Measurements from ENCODE around the gene PARK7. TPM values are rescaled to one million over a fixed set of nuclear protein-coding genes. Genes with fewer than 3 reads are reported as not detected.
"Not testable (repeated sequence)": the region's sequence is repeated elsewhere in the genome, so short reads cannot be mapped to it uniquely, and the experiment has no call there.

PARK7 gene
- total RNA-seq, 1 experiment from 2014 or later: 448 TPM

- ATAC-seq (no peak), DNase-seq (ENCODE audit: low read depth, low spot score) (no peak)
- BruUV-seq (replicated peaks): no TSS peak
- intact Hi-C loops (cut with micrococcal nuclease; ENCODE audit: unreplicated experiment): no loop called here
- no peaks in the 10 kb centered on the region for H3K9me3 ChIP-seq (ENCODE audit: control insufficient read depth, insufficient read depth, low read depth, low read length)
- no peaks in the 10 kb centered on the region for H3K27me3 ChIP-seq (ENCODE audit: control insufficient read depth, insufficient read depth, low read length)
- ChIA-PET CTCF (no interaction called here), POLR2A (interaction anchor here (0.6 kb wide), 1 partner anchor 9 kb away, joined by 3 read pairs; no protein-coding TSS in a partner anchor)
- no peak overlapping the region for H3K27ac ChIP-seq (ENCODE audit: low read length)
- no peak for TF ChIP-seq SIN3A (IDR thresholded peaks at IDR 0.05; ENCODE audit: borderline replicate concordance, insufficient read depth, low read depth, low read length)
- no peak for TF ChIP-seq TCF7L2 (IDR thresholded peaks at IDR 0.05; ENCODE audit: low read depth, low read length)
- no peak for TF ChIP-seq REST (IDR thresholded peaks at IDR 0.05; ENCODE audit: insufficient read depth in 1 of 2, low read depth in 2 of 2, low read length in 1 of 2)
- TF ChIP-seq CTCF (IDR thresholded peaks at IDR 0.05): no peak
- no peak for TF ChIP-seq POLR2AphosphoS5 (IDR thresholded peaks at IDR 0.05; ENCODE audit: low read depth, low read length)
- H3K36me3 ChIP-seq (ENCODE audit: control insufficient read depth, insufficient read depth, low read length): no peaks in the 10 kb centered on the region
- no peaks in the 10 kb centered on the region for H3K4me1 ChIP-seq (ENCODE audit: control insufficient read depth, insufficient read depth, low read length)
- in situ Hi-C loops (cut with HindIII; ENCODE audit: low pct_unique_long_range_greater_than_20kb, low sequenced_read_pairs): no loop called here
- no peak overlapping the region for H3K4me3 ChIP-seq (ENCODE audit: low read depth in 2 of 2, low read length in 2 of 2)
These were observed 39.7 kb upstream of the PARK7 start for GRCh38 chr1:7921796-7922195.

GRCh38 chr1:7922301-7922700 lies 39.2 kb upstream of the PARK7 start:
- H3K36me3 ChIP-seq (ENCODE audit: control insufficient read depth, insufficient read depth, low read length): no peaks in the 10 kb centered on the region
- ChIA-PET POLR2A (no interaction called here), CTCF (interaction anchor here (0.7 kb wide), 1 partner anchor 107 kb away, joined by 5 read pairs; no protein-coding TSS in a partner anchor)
- no TSS peak for BruUV-seq (replicated peaks)
- ATAC-seq: no peak
- no peak for TF ChIP-seq POLR2AphosphoS5 (IDR thresholded peaks at IDR 0.05; ENCODE audit: low read depth, low read length)
- TF ChIP-seq REST (IDR thresholded peaks at IDR 0.05; ENCODE audit: insufficient read depth in 1 of 2, low read depth in 2 of 2, low read length in 1 of 2): no peak
- TF ChIP-seq TCF7L2 (IDR thresholded peaks at IDR 0.05; ENCODE audit: low read depth, low read length): no peak
- no peak for TF ChIP-seq SIN3A (IDR thresholded peaks at IDR 0.05; ENCODE audit: borderline replicate concordance, insufficient read depth, low read depth, low read length)
- TF ChIP-seq CTCF (IDR thresholded peaks at IDR 0.05): no peak
- H3K4me1 ChIP-seq (ENCODE audit: control insufficient read depth, insufficient read depth, low read length): no peaks in the 10 kb centered on the region
- DNase-seq (ENCODE audit: low read depth, low spot score): no peak
- in situ Hi-C loops (cut with HindIII; ENCODE audit: low pct_unique_long_range_greater_than_20kb, low sequenced_read_pairs) (no loop called here), intact Hi-C loops (cut with micrococcal nuclease; ENCODE audit: unreplicated experiment) (no loop called here)
- no peaks in the 10 kb centered on the region for H3K9me3 ChIP-seq (ENCODE audit: control insufficient read depth, insufficient read depth, low read depth, low read length)
- no peaks in the 10 kb centered on the region for H3K27me3 ChIP-seq (ENCODE audit: control insufficient read depth, insufficient read depth, low read length)
- H3K27ac ChIP-seq (ENCODE audit: low read length): no peak overlapping the region
- H3K4me3 ChIP-seq (ENCODE audit: low read depth in 2 of 2, low read length in 2 of 2): no peak overlapping the region

GRCh38 chr1:7927061-7927460 lies 34.5 kb upstream of the PARK7 start:
- ATAC-seq; in situ Hi-C loops (cut with HindIII; ENCODE audit: low pct_unique_long_range_greater_than_20kb, low sequenced_read_pairs); H3K36me3 ChIP-seq (ENCODE audit: control insufficient read depth, insufficient read depth, low read length); BruUV-seq (replicated peaks); DNase-seq (ENCODE audit: low read depth, low spot score); CTCF ChIA-PET; H3K4me3 ChIP-seq (ENCODE audit: low read depth in 2 of 2, low read length in 2 of 2); intact Hi-C loops (cut with micrococcal nuclease; ENCODE audit: unreplicated experiment); H3K27me3 ChIP-seq (ENCODE audit: control insufficient read depth, insufficient read depth, low read length); H3K27ac ChIP-seq (ENCODE audit: low read length); H3K4me1 ChIP-seq (ENCODE audit: control insufficient read depth, insufficient read depth, low read length); H3K9me3 ChIP-seq (ENCODE audit: control insufficient read depth, insufficient read depth, low read depth, low read length): not testable (repeated sequence)
- POLR2A ChIA-PET: interaction anchor here (0.7 kb wide), 1 partner anchor 163 kb away, joined by 4 read pairs; no protein-coding TSS in a partner anchor

Measured in Panc1 (cell line).